Uterus (tissue), 2 donors: ENCODE results near the gene ADAMTS2.

Source experiments
- CTCF ChIP-seq, 4 experiments: fragments of 200-600 bp in 2 of 4; fragments of 450-650 bp in 2 of 4; sonication (generic) in 2 of 4; IDR thresholded peaks; one replicate each; pipeline ENCODE4 v1.5.1; 2016 to 2019; ENCODE audit warnings: antibody characterized with exemption in 4 of 4, mild to moderate bottlenecking in 2 of 4, moderate library complexity in 1 of 4
- POLR2A ChIP-seq, 2 donors: fragments of 450-650 bp; IDR thresholded peaks; one replicate each; pipeline ENCODE4 v1.6.1; 2016; ENCODE audit warnings: antibody characterized with exemption in 2 of 2, mild to moderate bottlenecking in 1 of 2, moderate library complexity in 1 of 2

GRCh38 chr5:179382486-179382885, 37.2 kb upstream of the ADAMTS2 start:
- TF ChIP-seq CTCF (IDR thresholded peaks at IDR 0.05) (no peak), POLR2A (IDR thresholded peaks at IDR 0.05) (no peak)
